GM23338 (cell line): ENCODE results near the gene TMEM50A. TPM values are rescaled to one million over a fixed set of nuclear protein-coding genes. Genes with fewer than 3 reads are reported as not detected.
"Not testable (repeated sequence)": the region's sequence is repeated elsewhere in the genome, so short reads cannot be mapped to it uniquely, and the experiment has no call there.

ENCODE experiments used
- ATAC-seq: fragments of 200-7000 bp; cut with Tn5 transposase; 3 replicates; pipeline ENCODE4 v1.9.1; 2020
- DNase-seq: peaks from one replicate; pipeline ENCODE4 v3.0.0-alpha.2; 2015; ENCODE audit warnings: low spot score
- H2AFZ ChIP-seq: fragments of 200-600 bp; sonication (generic); 2 replicates; pipeline ENCODE4 v1.8.0; 2016; ENCODE audit warnings: antibody characterized with exemption, mild to moderate bottlenecking, moderate library complexity
- H3F3A ChIP-seq: fragments of 200-600 bp; sonication (generic); replicated peaks from 2 replicates; pipeline ENCODE4 v1.8.0; 2017; ENCODE audit warnings: antibody characterized with exemption, mixed run types, low read depth
- H3K27ac ChIP-seq: fragments of 200-600 bp; sonication (generic); 2 replicates; pipeline ENCODE4 v1.6.1; 2016; ENCODE audit warnings: low read depth
- H3K27me3 ChIP-seq: fragments of 200-600 bp; sonication (generic); 2 replicates; pipeline ENCODE4 v1.8.0; 2016; ENCODE audit warnings: mild to moderate bottlenecking, mixed run types, moderate library complexity; ENCODE audit not compliant: insufficient read depth
- H3K36me3 ChIP-seq: fragments of 200-600 bp; sonication (generic); 2 replicates; pipeline ENCODE4 v1.8.0; 2016; ENCODE audit warnings: mild to moderate bottlenecking; ENCODE audit not compliant: insufficient read depth
- H3K4me1 ChIP-seq: fragments of 200-600 bp; sonication (generic); 2 replicates; pipeline ENCODE4 v1.8.0; 2016; ENCODE audit warnings: mild to moderate bottlenecking, moderate library complexity; ENCODE audit not compliant: insufficient read depth
- H3K4me2 ChIP-seq: fragments of 200-600 bp; sonication (generic); 2 replicates; pipeline ENCODE4 v1.7.1; 2017; ENCODE audit warnings: mixed run types
- H3K4me3 ChIP-seq: fragments of 200-600 bp; sonication (generic); 2 replicates; pipeline ENCODE4 v1.6.1; 2016; ENCODE audit warnings: mixed run types
- H3K79me2 ChIP-seq: fragments of 200-600 bp; sonication (generic); replicated peaks from 2 replicates; pipeline ENCODE4 v1.8.0; 2017; ENCODE audit warnings: mild to moderate bottlenecking; ENCODE audit not compliant: insufficient read depth
- H3K9me2 ChIP-seq: fragments of 200-600 bp; sonication (generic); 2 replicates; pipeline ENCODE4 v1.8.0; 2017; ENCODE audit not compliant: insufficient read depth
- H4K20me1 ChIP-seq: fragments of 200-600 bp; sonication (generic); replicated peaks from 2 replicates; pipeline ENCODE4 v1.8.0; 2017; ENCODE audit warnings: mild to moderate bottlenecking; ENCODE audit not compliant: insufficient read depth
- H3K27ac Mint-ChIP-seq: 2 replicates; pipeline ENCODE4 v1.8.0; 2020; ENCODE audit warnings: inconsistent platforms, mild to moderate bottlenecking, moderate library complexity, mixed read lengths
- H3K27me3 Mint-ChIP-seq: 3 replicates; pipeline ENCODE4 v1.8.0; 2022; ENCODE audit warnings: low read depth, mild to moderate bottlenecking, moderate library complexity, mixed read lengths, inconsistent platforms; ENCODE audit not compliant: insufficient read depth, poor library complexity
- H3K36me3 Mint-ChIP-seq: 3 replicates; pipeline ENCODE4 v1.8.0; 2021; ENCODE audit warnings: low read depth, mild to moderate bottlenecking, inconsistent platforms, moderate library complexity, mixed read lengths
- H3K4me1 Mint-ChIP-seq: 3 replicates; pipeline ENCODE4 v1.8.0; 2020; ENCODE audit warnings: mild to moderate bottlenecking, inconsistent platforms, mixed read lengths
- H3K4me3 Mint-ChIP-seq: 3 replicates; pipeline ENCODE4 v1.8.0; 2021; ENCODE audit warnings: moderate library complexity, mild to moderate bottlenecking, inconsistent platforms, mixed read lengths
- H3K9me3 Mint-ChIP-seq: 3 replicates; pipeline ENCODE4 v1.8.0; 2020; ENCODE audit warnings: moderate library complexity, mild to moderate bottlenecking, inconsistent platforms, mixed read lengths
- polyA plus RNA-seq: library from polyadenylated mRNA; unstranded; fragments of >200 nt; fragmentation: Nextera tagmentation; extraction: Ambion mirVana; gene quantifications from 2 replicates; pipeline ENCODE4 v1.2.1, GENCODE V29; 2016
- total RNA-seq: library from RNA; depleted of rRNA; stranded (reverse); fragments of >200 nt; shearing (Covaris generic); gene quantifications from 2 replicates; pipeline ENCODE4 v1.2.3, GENCODE V29; 2014

Gene TMEM50A
- total and polyA plus RNA-seq, 2 experiments from 2014 or later: 71.4 to 181 TPM

- not testable (repeated sequence) for H3K4me1 Mint-ChIP-seq, H3K36me3 Mint-ChIP-seq, H3F3A ChIP-seq, H4K20me1 ChIP-seq, ATAC-seq, H3K79me2 ChIP-seq, DNase-seq, H3K27me3 Mint-ChIP-seq, H3K4me3 ChIP-seq, H3K27me3 ChIP-seq, H3K36me3 ChIP-seq, H3K9me3 Mint-ChIP-seq, H3K27ac ChIP-seq, H3K4me2 ChIP-seq, H3K4me1 ChIP-seq, H3K9me2 ChIP-seq, H3K27ac Mint-ChIP-seq, H2AFZ ChIP-seq, H3K4me3 Mint-ChIP-seq
Measured at GRCh38 chr1:25378367-25378766, 40.2 kb downstream of the TMEM50A start.

GRCh38 chr1:25382543-25382942 lies 44.4 kb downstream of the TMEM50A start:
- not testable (repeated sequence) for H2AFZ ChIP-seq, DNase-seq

GRCh38 chr1:25383090-25383489 lies 45.0 kb downstream of the TMEM50A start:
- not testable (repeated sequence) for H3K36me3 Mint-ChIP-seq, H3K27ac Mint-ChIP-seq, H3K27me3 ChIP-seq

More at GRCh38 chr1:25382543-25382942, 44.4 kb downstream of the TMEM50A start:
- H3K9me2 ChIP-seq, H4K20me1 ChIP-seq, H3K4me3 ChIP-seq, H3K79me2 ChIP-seq, H3K36me3 ChIP-seq, H3K4me1 Mint-ChIP-seq, H3K27me3 Mint-ChIP-seq, H3K4me3 Mint-ChIP-seq, ATAC-seq, H3K36me3 Mint-ChIP-seq, H3K27me3 ChIP-seq, H3K27ac ChIP-seq, H3K4me1 ChIP-seq, H3K27ac Mint-ChIP-seq, H3K4me2 ChIP-seq, H3F3A ChIP-seq, H3K9me3 Mint-ChIP-seq: not testable (repeated sequence)

GRCh38 chr1:25383875-25384274 lies 45.7 kb downstream of the TMEM50A start:
- H3K79me2 ChIP-seq, H2AFZ ChIP-seq, ATAC-seq, H3K27ac ChIP-seq, DNase-seq, H3K36me3 Mint-ChIP-seq, H3K4me2 ChIP-seq, H3K36me3 ChIP-seq, H3K27ac Mint-ChIP-seq, H3K4me3 Mint-ChIP-seq, H3K4me1 ChIP-seq, H3K9me2 ChIP-seq, H3K27me3 Mint-ChIP-seq, H3K9me3 Mint-ChIP-seq, H3F3A ChIP-seq, H4K20me1 ChIP-seq, H3K4me3 ChIP-seq, H3K27me3 ChIP-seq, H3K4me1 Mint-ChIP-seq: not testable (repeated sequence)

More at GRCh38 chr1:25383090-25383489, 45.0 kb downstream of the TMEM50A start:
- not testable (repeated sequence) for H3K4me1 Mint-ChIP-seq, H3K27me3 Mint-ChIP-seq, H3K4me3 Mint-ChIP-seq, DNase-seq, H4K20me1 ChIP-seq, ATAC-seq, H3K4me3 ChIP-seq, H2AFZ ChIP-seq, H3K9me3 Mint-ChIP-seq, H3F3A ChIP-seq, H3K36me3 ChIP-seq, H3K4me1 ChIP-seq, H3K9me2 ChIP-seq, H3K27ac ChIP-seq, H3K79me2 ChIP-seq, H3K4me2 ChIP-seq

- not testable (repeated sequence) for H3K27ac ChIP-seq, H3K79me2 ChIP-seq, H4K20me1 ChIP-seq, H3K9me2 ChIP-seq, H3K27me3 ChIP-seq, H3K4me2 ChIP-seq, H3K36me3 ChIP-seq, H3K27me3 Mint-ChIP-seq, H2AFZ ChIP-seq, H3K4me3 ChIP-seq, H3K4me3 Mint-ChIP-seq, H3K36me3 Mint-ChIP-seq, H3F3A ChIP-seq, ATAC-seq, H3K9me3 Mint-ChIP-seq, H3K4me1 Mint-ChIP-seq, DNase-seq, H3K4me1 ChIP-seq, H3K27ac Mint-ChIP-seq
Measured at GRCh38 chr1:25387096-25387495, 49.0 kb downstream of the TMEM50A start.

DNA sequence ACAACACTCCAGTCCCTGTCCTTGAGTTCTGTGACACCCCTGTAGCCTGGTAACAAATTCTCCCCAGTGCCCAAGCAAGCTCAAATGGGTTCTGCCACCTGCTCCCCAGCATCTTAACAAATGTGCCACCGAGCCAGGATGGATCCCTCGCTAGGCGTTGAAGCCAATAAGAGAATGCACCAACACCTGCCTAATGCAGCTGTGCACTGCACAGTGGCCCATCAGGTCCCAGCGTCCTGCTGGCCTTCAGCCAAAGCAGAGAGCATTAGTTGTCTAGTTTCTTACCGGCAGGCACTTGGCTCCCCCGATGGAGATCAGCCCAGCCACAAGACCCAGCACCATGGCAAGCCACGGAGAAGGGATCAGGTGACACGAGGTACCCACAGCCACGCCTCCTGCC lies 50.6 kb downstream of the TMEM50A start:
- H4K20me1 ChIP-seq, H3K9me3 Mint-ChIP-seq, H2AFZ ChIP-seq, H3K4me1 Mint-ChIP-seq, H3K9me2 ChIP-seq, H3K4me1 ChIP-seq, H3K27ac Mint-ChIP-seq, H3K27me3 ChIP-seq, ATAC-seq, H3K36me3 Mint-ChIP-seq, H3K36me3 ChIP-seq, H3F3A ChIP-seq, DNase-seq, H3K27me3 Mint-ChIP-seq, H3K4me3 ChIP-seq, H3K4me3 Mint-ChIP-seq, H3K79me2 ChIP-seq, H3K4me2 ChIP-seq, H3K27ac ChIP-seq: not testable (repeated sequence)

DNA sequence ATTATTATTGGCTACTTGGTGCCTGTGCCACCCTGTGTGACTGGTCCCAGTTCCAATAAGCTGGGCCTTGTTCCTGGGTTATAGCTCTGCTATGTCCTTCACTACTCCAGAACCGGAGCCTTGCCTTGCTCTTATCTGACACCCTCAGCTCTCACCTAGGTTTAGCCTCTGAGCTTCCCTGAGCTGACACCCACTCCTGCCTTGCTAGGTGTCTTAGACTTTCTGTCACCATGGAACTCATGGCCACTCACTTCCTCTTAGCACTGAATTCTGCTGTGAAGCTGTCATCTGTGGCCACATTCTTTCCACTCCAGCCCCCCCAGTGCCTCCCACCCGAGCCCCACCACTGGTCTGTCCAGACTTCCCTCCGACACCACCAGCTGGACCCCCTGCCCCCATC lies 51.6 kb downstream of the TMEM50A start:
- not testable (repeated sequence) for H3K9me3 Mint-ChIP-seq, H3K36me3 ChIP-seq, ATAC-seq, H3K27me3 Mint-ChIP-seq, H3K4me3 Mint-ChIP-seq, H4K20me1 ChIP-seq, H3K27me3 ChIP-seq, DNase-seq, H3K9me2 ChIP-seq, H3K4me1 ChIP-seq, H3K27ac Mint-ChIP-seq, H2AFZ ChIP-seq, H3K4me1 Mint-ChIP-seq, H3K36me3 Mint-ChIP-seq, H3K27ac ChIP-seq, H3K79me2 ChIP-seq, H3K4me3 ChIP-seq, H3F3A ChIP-seq, H3K4me2 ChIP-seq
